ENCODE data around the gene DDX39B.

DDX39B gene

GRCh38 chr6:31575335-31575901, 33.6 kb upstream of the DDX39B start, which contains the start of gene TNF:
Gene TNF, plus strand, starts transcription at chr6:31575565. Its CDS starts 177 bp downstream, at chr6:31575742.
- no peak for DNase-seq

GRCh38 chr6:31574106-31575061, 32.6 kb upstream of the DDX39B start:
- no peak for DNase-seq

GRCh38 chr6:31573239-31574105, 31.7 kb upstream of the DDX39B start:
- DNase-seq, result no peak

GRCh38 chr6:31572041-31572911, 30.5 kb upstream of the DDX39B start, which contains the start of gene LTA:
Gene LTA, plus strand, starts transcription at chr6:31572289. Its CDS starts 454 bp downstream, at chr6:31572743.
- DNase-seq, result no peak

GRCh38 chr6:31569861-31570536, 28.2 kb upstream of the DDX39B start:
- no peak for DNase-seq

GRCh38 chr6:31568537-31568961, 26.7 kb upstream of the DDX39B start:
- no peak for DNase-seq

- DNase-seq, result no peak
Measured at GRCh38 chr6:31567531-31568370, 25.9 kb upstream of the DDX39B start.

- no peak for DNase-seq
Measured at GRCh38 chr6:31560697-31561058, 18.9 kb upstream of the DDX39B start.

- DNase-seq, result peak; percentile 91
Measured at GRCh38 chr6:31559958-31560696, 18.3 kb upstream of the DDX39B start.

- no peak for DNase-seq
Measured at GRCh38 chr6:31559606-31559957, 17.8 kb upstream of the DDX39B start.

- peak; percentile 95 for DNase-seq
Measured at GRCh38 chr6:31558631-31559500, 17.1 kb upstream of the DDX39B start.

GRCh38 chr6:31558318-31558625, 16.5 kb upstream of the DDX39B start:
- no peak for DNase-seq

- no peak for DNase-seq
Measured at GRCh38 chr6:31557443-31558317, 15.9 kb upstream of the DDX39B start.

GRCh38 chr6:31556307-31556706, 14.5 kb upstream of the DDX39B start:
- no peak for DNase-seq

GRCh38 chr6:31551371-31551770, 9.6 kb upstream of the DDX39B start:
- peak; percentile 94 for DNase-seq

- no peak for DNase-seq
Measured at GRCh38 chr6:31548544-31548873, 6.7 kb upstream of the DDX39B start.

GRCh38 chr6:31547727-31548543, 6.1 kb upstream of the DDX39B start:
- DNase-seq, result peak; percentile 37

Measured in hematopoietic multipotent progenitor cell treated with erythropoietin and hydrocortisone succinate and interleukin-3 and kit ligand, for 4 days (in vitro differentiated cells).